Prostate gland (tissue), 2 donors: ENCODE results near the gene PADI2. TPM values are rescaled to one million over a fixed set of nuclear protein-coding genes. Genes with fewer than 3 reads are reported as not detected.

Experiments
- DNase-seq: peaks from one replicate; pipeline ENCODE4 v3.0.0-alpha.2; 2019; ENCODE audit warnings: low spot score
- H3K27ac ChIP-seq, 2 donors: fragments of 200-600 bp; sonication (generic); 2 replicates each; pipeline ENCODE4 v1.5.1; 2017 to 2019
- H3K27me3 ChIP-seq: fragments of 200-600 bp; sonication (generic); replicated peaks from 2 replicates; pipeline ENCODE4 v1.5.1; 2019; ENCODE audit not compliant: insufficient read depth
- H3K36me3 ChIP-seq, 2 donors: fragments of 200-600 bp; sonication (generic); 1 replicate in 1 of 2; 2 replicates in 1 of 2; pipeline versions ENCODE4 v1.5.1 to v1.8.1; 2017 to 2019
- H3K4me1 ChIP-seq: fragments of 200-600 bp; sonication (generic); replicated peaks from 2 replicates; pipeline ENCODE4 v1.5.1; 2019
- H3K4me3 ChIP-seq, 2 donors: fragments of 200-600 bp; sonication (generic); 2 replicates each; pipeline ENCODE4 v1.5.1; 2017 to 2019
- H3K9me3 ChIP-seq: fragments of 200-600 bp; sonication (generic); 2 replicates; pipeline ENCODE4 v1.5.1; 2017
- CTCF ChIP-seq, 4 experiments: fragments of 200-600 bp in 2 of 4; fragments of 450-650 bp in 2 of 4; sonication (generic) in 2 of 4; IDR thresholded peaks; 1 replicate in 3 of 4; 2 replicates in 1 of 4; pipeline ENCODE4 v1.5.1; 2016 to 2019; ENCODE audit warnings: antibody characterized with exemption in 4 of 4, mild to moderate bottlenecking in 2 of 4, moderate library complexity in 2 of 4
- POLR2A ChIP-seq: fragments of 450-650 bp; IDR thresholded peaks from one replicate; pipeline ENCODE4 v1.6.1; 2016; ENCODE audit warnings: antibody characterized with exemption, mild to moderate bottlenecking
- POLR2AphosphoS5 ChIP-seq: sonication (generic); formaldehyde crosslinking; IDR thresholded peaks from one replicate; pipeline ENCODE4 v1.6.1; 2017; ENCODE audit warnings: antibody characterized with exemption
- WGBS: methylation state at CpG from one replicate; pipeline ENCODE4 v1.1.5; 2018; 5-methylcytosine and 5-hydroxymethylcytosine counted together
- intact Hi-C: fragments of 100-400 bp; cut with DNase I; formaldehyde crosslinking; loops from one replicate; pipeline ENCODE4 v1.14.2; 2022
- total RNA-seq, 2 donors: library from RNA; depleted of rRNA; stranded (reverse); fragments of >200 nt; gene quantifications; one replicate each; pipeline ENCODE4 v1.1.0, GENCODE V29; 2016

Gene PADI2
- total RNA-seq, 2 donors from 2014 or later: 1.1 to 5.0 TPM

- H3K9me3 ChIP-seq: no peaks in the 10 kb centered on the region
- DNase-seq: no peak
- no peak for TF ChIP-seq POLR2A
- no peak for TF ChIP-seq POLR2AphosphoS5
- no peak for TF ChIP-seq CTCF (IDR thresholded peaks at IDR 0.05)
- H3K4me3 ChIP-seq: no peak overlapping the region
- intact Hi-C loops: no loop called here
- no peaks in the 10 kb centered on the region for H3K27me3 ChIP-seq
- no peaks in the 10 kb centered on the region for H3K36me3 ChIP-seq
- no peak overlapping the region for H3K27ac ChIP-seq
- WGBS: 84% methylated on average over 13 of the region's 13 CpGs
- no peaks in the 10 kb centered on the region for H3K4me1 ChIP-seq
Observed at GRCh38 chr1:17136145-17136544, 16.9 kb upstream of the PADI2 start.

- H3K4me3 ChIP-seq: no peak overlapping the region
- no peaks in the 10 kb centered on the region for H3K9me3 ChIP-seq
- H3K4me1 ChIP-seq: no peaks in the 10 kb centered on the region
- H3K27ac ChIP-seq: no peak overlapping the region
- TF ChIP-seq POLR2AphosphoS5 (no peak), CTCF (IDR thresholded peaks at IDR 0.05) (no peak), POLR2A (no peak)
- intact Hi-C loops: no loop called here
- DNase-seq: no peak
- WGBS: 43% methylated on average over 5 of the region's 5 CpGs
- H3K36me3 ChIP-seq: no peaks in the 10 kb centered on the region
- H3K27me3 ChIP-seq: no peaks in the 10 kb centered on the region
Observed at GRCh38 chr1:17135530-17135929, 16.3 kb upstream of the PADI2 start.

GRCh38 chr1:17134724-17135123 lies 15.5 kb upstream of the PADI2 start:
- TF ChIP-seq POLR2AphosphoS5 (no peak), POLR2A (no peak), CTCF (IDR thresholded peaks at IDR 0.05) (no peak)
- Histone ChIP-seq H3K27ac (no peak overlapping the region), H3K4me3 (no peak overlapping the region), H3K36me3 (no peaks in the 10 kb centered on the region), H3K9me3 (no peaks in the 10 kb centered on the region), H3K27me3 (no peaks in the 10 kb centered on the region), H3K4me1 (no peaks in the 10 kb centered on the region)
- DNase-seq: no peak
- 98% methylated on average over 7 of the region's 7 CpGs for WGBS
- intact Hi-C loops: no loop called here

GRCh38 chr1:17134034-17134433 lies 14.8 kb upstream of the PADI2 start:
- Histone ChIP-seq H3K27ac (no peak overlapping the region), H3K36me3 (no peaks in the 10 kb centered on the region), H3K4me3 (no peak overlapping the region), H3K27me3 (no peaks in the 10 kb centered on the region), H3K4me1 (no peaks in the 10 kb centered on the region), H3K9me3 (no peaks in the 10 kb centered on the region)
- DNase-seq: no peak
- TF ChIP-seq CTCF (IDR thresholded peaks at IDR 0.05) (no peak), POLR2A (no peak), POLR2AphosphoS5 (no peak)
- intact Hi-C loops: no loop called here
- whole genome bisulfite sequencing: 66% methylated on average over 4 of the region's 4 CpGs

GRCh38 chr1:17130138-17130635 lies 10.9 kb upstream of the PADI2 start:
- WGBS: 84% methylated on average over 3 of the region's 3 CpGs
- no peak overlapping the region for H3K27ac ChIP-seq
- H3K4me3 ChIP-seq: no peak overlapping the region
- intact Hi-C loops: no loop called here
- no peaks in the 10 kb centered on the region for H3K4me1 ChIP-seq
- no peaks in the 10 kb centered on the region for H3K27me3 ChIP-seq
- DNase-seq: no peak
- H3K36me3 ChIP-seq: no peaks in the 10 kb centered on the region
- H3K9me3 ChIP-seq: no peaks in the 10 kb centered on the region
- TF ChIP-seq CTCF (IDR thresholded peaks at IDR 0.05) (no peak), POLR2AphosphoS5 (no peak), POLR2A (no peak)
